IMR-90 (cell line): ENCODE results near the gene SRSF12.

Experiments used
- BHLHE40 ChIP-seq: fragments of 150-350 bp; IDR thresholded peaks from 2 replicates; pipeline ENCODE4 v1.6.1; 2016; ENCODE audit warnings: mild to moderate bottlenecking, low read depth, low read length
- POLR2A ChIP-seq: IDR thresholded peaks from 2 replicates; pipeline ENCODE4 v1.6.1; 2012; ENCODE audit warnings: mild to moderate bottlenecking, low read depth, low read length
- TF ChIP-seq, protein P1 (sequence below): conservative IDR thresholded peaks from 2 replicates; pipeline ENCODE4 v1.5.1; 2012; ENCODE audit warnings: mild to moderate bottlenecking, low read depth, low read length, improper control_type of control experiment

DNA sequence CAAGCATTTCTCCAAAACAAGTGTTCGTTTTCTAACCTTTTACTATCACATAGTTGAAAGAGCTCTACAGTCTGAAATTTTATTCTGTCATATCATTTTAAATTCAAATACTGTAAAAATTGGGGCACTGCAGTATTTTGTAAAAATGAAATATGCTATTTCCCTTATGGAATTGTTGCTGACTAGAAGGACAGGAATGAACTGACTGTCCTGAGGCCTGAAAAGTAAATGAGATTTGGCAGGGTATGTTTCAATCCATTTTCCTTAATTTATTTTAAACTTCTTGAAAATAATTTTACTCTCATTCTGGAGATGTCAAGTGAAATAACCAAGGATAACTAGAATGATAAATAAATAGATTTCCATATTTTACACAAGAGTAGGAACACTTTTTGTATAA, 49.2 kb downstream of the SRSF12 start:
- TF ChIP-seq, protein P1, sequence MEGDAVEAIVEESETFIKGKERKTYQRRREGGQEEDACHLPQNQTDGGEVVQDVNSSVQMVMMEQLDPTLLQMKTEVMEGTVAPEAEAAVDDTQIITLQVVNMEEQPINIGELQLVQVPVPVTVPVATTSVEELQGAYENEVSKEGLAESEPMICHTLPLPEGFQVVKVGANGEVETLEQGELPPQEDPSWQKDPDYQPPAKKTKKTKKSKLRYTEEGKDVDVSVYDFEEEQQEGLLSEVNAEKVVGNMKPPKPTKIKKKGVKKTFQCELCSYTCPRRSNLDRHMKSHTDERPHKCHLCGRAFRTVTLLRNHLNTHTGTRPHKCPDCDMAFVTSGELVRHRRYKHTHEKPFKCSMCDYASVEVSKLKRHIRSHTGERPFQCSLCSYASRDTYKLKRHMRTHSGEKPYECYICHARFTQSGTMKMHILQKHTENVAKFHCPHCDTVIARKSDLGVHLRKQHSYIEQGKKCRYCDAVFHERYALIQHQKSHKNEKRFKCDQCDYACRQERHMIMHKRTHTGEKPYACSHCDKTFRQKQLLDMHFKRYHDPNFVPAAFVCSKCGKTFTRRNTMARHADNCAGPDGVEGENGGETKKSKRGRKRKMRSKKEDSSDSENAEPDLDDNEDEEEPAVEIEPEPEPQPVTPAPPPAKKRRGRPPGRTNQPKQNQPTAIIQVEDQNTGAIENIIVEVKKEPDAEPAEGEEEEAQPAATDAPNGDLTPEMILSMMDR: no peak
- TF ChIP-seq BHLHE40 (no peak), POLR2A (no peak)
